AG04450 (cell line): ENCODE measurements around the gene DYSF. TPM values are rescaled to one million over a fixed set of nuclear protein-coding genes. Genes with fewer than 3 reads are reported as not detected.

Experiments used
- CTCF ChIA-PET: fragments of 300-600, 350-600 bp; formaldehyde crosslinking; extraction: SDS; loops from one replicate; lab custom pipeline; 2022; ENCODE audit warnings: antibody characterized with exemption, inconsistent platforms; lab: Charles Lee
- POLR2A ChIA-PET: fragments of 350-600 bp; formaldehyde crosslinking; extraction: SDS; loops from one replicate; lab custom pipeline; 2021; ENCODE audit warnings: antibody characterized with exemption, inconsistent platforms; lab: Yijun Ruan, JAX
- DNase-seq: peaks from one replicate; pipeline ENCODE4 v3.0.0-alpha.2; 2011; ENCODE audit warnings: low read depth, low spot score
- H3K27ac ChIP-seq: one replicate; pipeline ENCODE4 v1.5.1; 2012; ENCODE audit warnings: low read depth, low read length, control low read depth
- H3K27me3 ChIP-seq: one replicate; pipeline ENCODE4 v1.6.0; 2012; ENCODE audit warnings: low read length; ENCODE audit not compliant: control insufficient read depth, insufficient read depth
- H3K4me3 ChIP-seq: 2 replicates; pipeline ENCODE4 v1.5.1; 2011; ENCODE audit warnings: mild to moderate bottlenecking, low read depth, low read length, control low read depth
- H3K9me3 ChIP-seq: 2 replicates; pipeline ENCODE4 v1.5.1; 2012; ENCODE audit warnings: low read length; ENCODE audit not compliant: control insufficient read depth, insufficient read depth
- polyA plus RNA-seq: library from polyadenylated mRNA; depleted of rRNA; stranded (reverse); fragments of >200 nt; gene quantifications from 2 replicates; pipeline ENCODE4 v1.2.3, GENCODE V29; 2011
- TF ChIP-seq, protein P1 (sequence below): IDR thresholded peaks from 2 replicates; pipeline ENCODE4 v1.5.1; 2011; ENCODE audit warnings: low read depth, low read length, control low read depth, inconsistent platforms

Gene DYSF
- polyA plus RNA-seq, 1 experiment = 0.07 TPM

DNA sequence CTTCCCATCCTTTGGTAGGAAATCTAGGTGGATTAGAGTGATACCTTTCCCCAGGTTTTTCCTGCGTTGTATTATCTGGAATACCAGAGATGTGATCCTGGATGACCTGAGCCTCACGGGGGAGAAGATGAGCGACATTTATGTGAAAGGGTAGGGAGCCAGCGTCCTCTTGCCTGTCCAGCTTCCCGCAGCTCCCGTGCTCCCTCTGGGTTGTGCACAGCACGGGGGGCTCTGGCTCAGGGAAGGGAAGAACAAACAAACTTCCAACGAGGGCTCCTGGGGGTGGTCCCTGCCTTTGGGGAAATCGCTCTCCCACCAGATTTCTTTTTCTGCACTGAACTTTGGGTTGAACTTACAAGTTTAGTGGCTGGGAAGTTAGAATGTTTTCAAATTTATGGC is 215.7 kb downstream of the DYSF start:
- DNase-seq = no peak
- ChIA-PET CTCF (no interaction called here), POLR2A (no interaction called here)
- Histone ChIP-seq H3K27ac (no peak overlapping the region), H3K9me3 (no peaks in the 10 kb centered on the region), H3K27me3 (peaks cover 12% of the 10 kb centered on the region), H3K4me3 (no peak overlapping the region)
- TF ChIP-seq, protein P1, sequence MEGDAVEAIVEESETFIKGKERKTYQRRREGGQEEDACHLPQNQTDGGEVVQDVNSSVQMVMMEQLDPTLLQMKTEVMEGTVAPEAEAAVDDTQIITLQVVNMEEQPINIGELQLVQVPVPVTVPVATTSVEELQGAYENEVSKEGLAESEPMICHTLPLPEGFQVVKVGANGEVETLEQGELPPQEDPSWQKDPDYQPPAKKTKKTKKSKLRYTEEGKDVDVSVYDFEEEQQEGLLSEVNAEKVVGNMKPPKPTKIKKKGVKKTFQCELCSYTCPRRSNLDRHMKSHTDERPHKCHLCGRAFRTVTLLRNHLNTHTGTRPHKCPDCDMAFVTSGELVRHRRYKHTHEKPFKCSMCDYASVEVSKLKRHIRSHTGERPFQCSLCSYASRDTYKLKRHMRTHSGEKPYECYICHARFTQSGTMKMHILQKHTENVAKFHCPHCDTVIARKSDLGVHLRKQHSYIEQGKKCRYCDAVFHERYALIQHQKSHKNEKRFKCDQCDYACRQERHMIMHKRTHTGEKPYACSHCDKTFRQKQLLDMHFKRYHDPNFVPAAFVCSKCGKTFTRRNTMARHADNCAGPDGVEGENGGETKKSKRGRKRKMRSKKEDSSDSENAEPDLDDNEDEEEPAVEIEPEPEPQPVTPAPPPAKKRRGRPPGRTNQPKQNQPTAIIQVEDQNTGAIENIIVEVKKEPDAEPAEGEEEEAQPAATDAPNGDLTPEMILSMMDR = no peak

DNA sequence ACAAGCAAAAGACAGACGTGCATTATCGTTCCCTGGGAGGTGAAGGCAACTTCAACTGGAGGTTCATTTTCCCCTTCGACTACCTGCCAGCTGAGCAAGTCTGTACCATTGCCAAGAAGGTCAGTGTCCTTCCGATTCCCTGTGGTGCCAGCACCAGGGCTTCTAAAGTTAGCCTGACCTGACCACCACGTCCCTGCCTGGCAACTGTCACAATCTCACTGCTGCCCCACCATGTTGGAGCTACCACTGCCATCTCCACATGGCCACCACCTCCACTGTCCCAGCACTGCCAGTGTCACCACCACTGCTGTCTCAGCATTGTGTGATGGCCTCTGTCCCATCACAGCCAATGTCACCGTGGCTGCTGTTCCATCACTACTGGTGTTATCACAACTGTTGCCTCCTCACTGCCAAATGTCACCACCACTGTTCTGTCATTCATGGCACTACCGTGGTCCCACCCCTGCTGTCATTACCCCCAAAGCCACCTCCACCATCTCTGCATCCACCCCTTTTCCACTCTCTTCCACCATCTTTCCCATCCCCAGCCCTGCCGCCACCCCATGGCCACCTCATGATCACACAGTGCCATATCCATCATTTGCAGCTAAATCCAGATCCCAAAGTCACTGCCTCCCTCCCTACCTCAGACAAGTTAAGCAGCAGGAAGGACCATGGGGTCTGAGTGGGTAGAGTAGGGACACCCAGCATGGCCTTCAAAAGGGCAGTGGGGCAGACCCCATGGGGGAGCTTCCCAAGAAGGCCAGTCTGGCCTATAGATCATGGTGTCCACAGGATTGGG is 216.5 kb downstream of the DYSF start:
- POLR2A ChIA-PET = no interaction called here

DNA sequence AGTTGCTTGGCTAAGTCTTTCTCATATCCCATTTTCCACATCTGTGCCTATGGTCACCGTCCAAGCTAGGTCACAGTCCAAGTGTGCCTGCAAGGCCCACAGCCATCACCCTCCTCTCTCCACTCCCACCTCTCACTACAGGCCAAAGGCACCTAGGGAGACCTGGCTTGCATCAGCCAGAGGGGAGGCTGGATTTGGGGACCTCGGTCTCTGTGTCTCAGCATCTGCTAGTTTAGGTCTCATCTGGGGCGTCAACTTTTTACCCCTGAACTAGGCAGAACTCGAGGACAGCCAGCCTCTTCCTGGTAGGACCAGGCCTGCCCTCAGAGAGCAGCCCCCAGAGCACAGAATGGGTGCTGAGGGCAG is 217.1 kb downstream of the DYSF start:
- H3K27me3 ChIP-seq = peaks cover 12% of the 10 kb centered on the region
- no peak overlapping the region for H3K27ac ChIP-seq
- TF ChIP-seq, protein P1 = no peak
- no peak overlapping the region for H3K4me3 ChIP-seq
- no peak for DNase-seq
- H3K9me3 ChIP-seq = no peaks in the 10 kb centered on the region; the same call in 1 of the 2 replicates
- ChIA-PET POLR2A (no interaction called here), CTCF (no interaction called here)

More for the DNA sequence above, 216.5 kb downstream of the DYSF start:
- CTCF ChIA-PET = no interaction called here
- TF ChIP-seq, protein P1 = no peak
- no peak overlapping the region for H3K4me3 ChIP-seq
- no peaks in the 10 kb centered on the region for H3K9me3 ChIP-seq
- H3K27me3 ChIP-seq = peaks cover 12% of the 10 kb centered on the region
- DNase-seq = no peak
- H3K27ac ChIP-seq = no peak overlapping the region

DNA sequence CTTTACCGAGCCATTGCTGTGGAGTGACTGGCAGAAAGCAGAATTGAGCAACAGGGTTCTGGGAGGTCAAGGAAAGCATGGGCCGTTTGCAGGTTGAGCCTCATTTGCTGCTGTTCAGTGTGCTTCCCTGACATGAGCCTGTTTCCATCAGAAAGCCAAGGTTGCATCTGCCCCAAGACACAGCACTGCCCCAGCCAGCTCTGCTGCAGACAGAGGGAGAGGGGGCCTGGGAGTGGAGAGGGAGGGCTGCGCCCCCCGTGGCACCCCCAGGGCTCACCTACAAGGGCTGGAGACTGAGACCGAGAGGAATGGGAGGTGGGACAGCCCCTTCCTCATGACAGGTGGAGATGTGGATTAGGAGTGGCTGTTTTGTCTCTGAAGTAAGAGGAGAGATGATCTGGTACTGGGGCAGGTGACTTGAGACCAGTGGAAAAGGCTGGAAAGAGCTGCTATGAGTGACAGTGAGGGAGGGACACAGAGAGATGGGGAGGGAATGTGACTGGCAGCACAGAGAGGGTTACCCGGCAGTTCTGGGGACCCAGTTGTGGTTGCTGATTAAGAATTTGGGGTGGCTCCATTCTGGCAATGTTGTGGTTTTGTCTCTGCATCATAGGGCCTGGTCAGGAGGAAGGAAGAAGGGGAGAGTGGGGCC is 218.0 kb downstream of the DYSF start:
- ChIA-PET POLR2A (no interaction called here), CTCF (no interaction called here)
- no peak overlapping the region for H3K4me3 ChIP-seq
- TF ChIP-seq, protein P1 = no peak
- H3K27me3 ChIP-seq = peaks cover 12% of the 10 kb centered on the region
- no peak overlapping the region for H3K27ac ChIP-seq
- DNase-seq = no peak
- no peaks in the 10 kb centered on the region; the same call in 1 of the 2 replicates for H3K9me3 ChIP-seq
